Fibroblast of villous mesenchyme (primary cell): ENCODE results near the gene KBTBD2. TPM values are rescaled to one million over a fixed set of nuclear protein-coding genes. Genes with fewer than 3 reads are reported as not detected.
"Not testable (repeated sequence)": the region's sequence is repeated elsewhere in the genome, so short reads cannot be mapped to it uniquely, and the experiment has no call there.

Experiments used
- DNase-seq: peaks from one replicate; pipeline ENCODE4 v3.0.0-alpha.2; 2010; ENCODE audit warnings: low read depth
- H3K4me3 ChIP-seq: 2 replicates; pipeline ENCODE4 v1.5.1; 2011; ENCODE audit warnings: low read depth, mild to moderate bottlenecking, low read length
- CTCF ChIP-seq: IDR thresholded peaks from 2 replicates; pipeline ENCODE4 v1.5.1; 2012; ENCODE audit warnings: low read depth, mild to moderate bottlenecking, low read length; ENCODE audit not compliant: insufficient read depth
- total RNA-seq: library from RNA; depleted of rRNA; stranded (reverse); fragments of >200 nt; gene quantifications from 2 replicates; pipeline ENCODE4 v1.2.3, GENCODE V29; 2012

KBTBD2 gene
- total RNA-seq, 1 donor: 54.8 TPM

- peak; percentile 82 for TF ChIP-seq CTCF
- DNase-seq: peak; percentile 83
- H3K4me3 ChIP-seq: no peak overlapping the region
Observed at GRCh38 chr7:32846630-32847225, 44.8 kb downstream of the KBTBD2 start.

- not testable (repeated sequence) for H3K4me3 ChIP-seq, DNase-seq
Observed at GRCh38 chr7:32844748-32845147, 46.8 kb downstream of the KBTBD2 start.

GRCh38 chr7:32843763-32844162 is 47.8 kb downstream of the KBTBD2 start:
- not testable (repeated sequence) for H3K4me3 ChIP-seq, DNase-seq

- DNase-seq: peak; percentile 25
- not testable (repeated sequence) for H3K4me3 ChIP-seq
Observed at GRCh38 chr7:32839846-32840245, 51.7 kb downstream of the KBTBD2 start.

GRCh38 chr7:32828996-32829752 is 62.4 kb downstream of the KBTBD2 start:
- DNase-seq, H3K4me3 ChIP-seq: not testable (repeated sequence)

Other genes with a start within 250 kb of the KBTBD2 start
- 224 and 265 TPM in 2 replicates for gene FKBP9, start 65.7 kb upstream of the KBTBD2 start, total RNA-seq
- gene NT5C3A, start 171.0 kb upstream of the KBTBD2 start, total RNA-seq: 18.4 and 23.3 TPM in 2 replicates
- 8.2 and 10.3 TPM in 2 replicates for gene RP9, start 217.6 kb upstream of the KBTBD2 start, total RNA-seq
- gene BBS9, start 237.8 kb upstream of the KBTBD2 start, total RNA-seq: 20.7 and 22.9 TPM in 2 replicates